Right hindlimb (tissue), 1 donor: ENCODE data around the gene MSL3B.

Experiments
- DNase-seq: peaks from one replicate; pipeline ENCODE4 v3.0.0-alpha.2; 2018

Gene MSL3B

DNA sequence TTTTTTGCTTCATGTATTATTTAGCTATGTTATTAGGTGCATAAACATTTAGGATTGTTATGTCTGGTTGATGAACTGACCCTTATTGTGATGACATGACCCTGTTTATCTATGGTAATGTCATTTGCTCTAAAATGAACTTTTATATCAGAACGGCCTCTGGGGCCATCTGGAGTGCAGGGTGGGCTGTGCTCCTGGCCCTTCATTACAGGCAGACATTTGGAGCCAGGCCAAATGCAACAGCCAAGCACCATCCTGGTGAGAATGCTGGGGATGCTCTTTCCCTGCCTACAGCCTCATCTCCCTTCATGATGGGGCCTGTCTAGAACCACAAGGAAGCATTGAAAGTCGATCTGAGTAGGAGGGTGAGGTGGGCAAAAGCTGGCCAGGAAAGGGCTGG, 51.9 kb downstream of the MSL3B start:
- peak; percentile 3 for DNase-seq

DNA sequence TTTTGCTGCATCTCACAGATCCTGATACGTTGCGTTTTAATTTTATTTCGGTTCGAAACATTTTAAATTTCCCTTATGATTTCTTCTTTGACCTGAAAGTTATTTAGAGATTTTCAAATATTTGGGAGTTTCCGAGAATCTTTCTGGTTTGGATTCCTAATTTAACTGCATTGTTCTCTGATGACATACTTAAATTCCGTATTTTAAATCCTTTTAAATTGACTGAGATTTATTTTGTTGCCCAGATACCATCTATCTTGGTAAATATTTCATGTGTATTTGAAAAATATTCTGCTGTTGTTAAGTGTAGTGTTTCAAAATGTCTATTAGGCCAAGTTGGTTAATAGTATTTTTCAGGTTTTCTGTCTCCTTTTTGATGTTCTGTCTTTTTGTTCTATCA, 52.3 kb downstream of the MSL3B start:
- DNase-seq = no peak
